SU-DHL-6 (cell line): ENCODE data around the gene ANHX.

ENCODE experiments used
- H2AFZ ChIP-seq: fragments of 200-600 bp; sonication (generic); 2 replicates; pipeline ENCODE4 v1.6.1; 2014; ENCODE audit warnings: low read depth, mild to moderate bottlenecking, moderate library complexity, mixed read lengths, antibody characterized with exemption, low read length; ENCODE audit not compliant: severe bottlenecking
- H3F3A ChIP-seq: fragments of 200-600 bp; shearing (Covaris generic); 2 replicates; pipeline ENCODE4 v1.6.0; 2016; ENCODE audit warnings: antibody characterized with exemption, mild to moderate bottlenecking; ENCODE audit not compliant: insufficient read depth
- H3K27ac ChIP-seq: fragments of 200-600 bp; sonication (generic); 2 replicates; pipeline ENCODE4 v1.5.1; 2016; ENCODE audit warnings: low read depth, mild to moderate bottlenecking, low read length, moderate library complexity, mixed read lengths
- H3K27me3 ChIP-seq: fragments of 200-600 bp; sonication (generic), shearing (Covaris generic); 2 replicates; pipeline ENCODE4 v1.6.0; 2014; ENCODE audit warnings: mild to moderate bottlenecking, low read length
- H3K36me3 ChIP-seq: fragments of 200-600 bp; sonication (generic); 2 replicates; pipeline ENCODE4 v1.6.1; 2014; ENCODE audit warnings: mild to moderate bottlenecking, low read length, mixed read lengths
- H3K4me2 ChIP-seq: fragments of 300-600, 200-600 bp; shearing (Covaris generic), sonication (generic); 2 replicates; pipeline ENCODE4 v1.6.0; 2014; ENCODE audit warnings: low read length, low read depth, mild to moderate bottlenecking; ENCODE audit not compliant: poor library complexity, severe bottlenecking
- H3K4me3 ChIP-seq: fragments of 200-600 bp; sonication (generic); 2 replicates; pipeline ENCODE4 v1.5.1; 2014; ENCODE audit warnings: antibody characterized with exemption, low read length, mild to moderate bottlenecking, mixed read lengths; ENCODE audit not compliant: insufficient read depth, poor library complexity, severe bottlenecking
- H3K79me2 ChIP-seq: fragments of 200-600 bp; sonication (generic); 2 replicates; pipeline ENCODE4 v1.6.1; 2014; ENCODE audit warnings: mild to moderate bottlenecking, low read length, moderate library complexity; ENCODE audit not compliant: insufficient read depth
- H3K9ac ChIP-seq: fragments of 200-600 bp; sonication (generic); 2 replicates; pipeline ENCODE4 v1.7.0; 2014; ENCODE audit warnings: mild to moderate bottlenecking, low read length
- H3K9me2 ChIP-seq: fragments of 200-600 bp; sonication (generic); replicated peaks from 2 replicates; pipeline ENCODE4 v1.6.1; 2014; ENCODE audit warnings: low read length; ENCODE audit not compliant: insufficient read depth
- H3K9me3 ChIP-seq: fragments of 200-600 bp; sonication (generic); 2 replicates; pipeline ENCODE4 v1.6.1; 2014; ENCODE audit warnings: low read length, mixed read lengths; ENCODE audit not compliant: insufficient read depth
- H4K20me1 ChIP-seq: fragments of 200-600 bp; sonication (generic); 2 replicates; pipeline ENCODE4 v1.6.1; 2014; ENCODE audit warnings: low read depth, mild to moderate bottlenecking, antibody characterized with exemption, low read length, moderate library complexity, mixed read lengths
- EZH2phosphoT487 ChIP-seq: fragments of 200-600 bp; sonication (generic), shearing (Covaris generic); conservative IDR thresholded peaks from 2 replicates; pipeline ENCODE4 v1.6.1; 2018; ENCODE audit warnings: mild to moderate bottlenecking, antibody characterized with exemption, low read length, moderate library complexity, mixed read lengths
- TF ChIP-seq, protein P1 (sequence below): fragments of 200-600 bp; sonication (generic); IDR thresholded peaks from one replicate; pipeline ENCODE4 v1.5.1; 2017; ENCODE audit warnings: antibody characterized with exemption, mild to moderate bottlenecking, low read length, moderate library complexity; ENCODE audit not compliant: insufficient read depth, poor library complexity, severe bottlenecking

Gene ANHX

DNA sequence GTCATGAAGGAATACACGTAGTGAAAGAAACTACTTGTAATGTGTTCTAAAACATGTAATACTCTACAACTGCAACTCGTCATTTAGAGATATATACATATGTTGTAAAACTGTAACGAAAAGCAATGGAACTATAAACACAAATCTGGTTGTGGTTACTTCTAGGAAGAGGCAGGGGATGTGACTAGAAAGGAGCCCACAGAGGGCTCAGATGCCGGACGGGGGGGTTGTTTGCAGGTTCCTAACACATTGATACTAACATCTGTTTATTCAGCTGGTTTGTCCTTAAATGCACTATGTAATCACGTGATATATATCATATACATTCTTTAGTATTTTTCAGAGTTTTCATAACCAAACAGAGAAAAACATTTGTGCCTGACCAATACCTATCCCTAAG is 16.1 kb upstream of the ANHX start:
- Histone ChIP-seq H3K27ac (no peak overlapping the region), H2AFZ (no peak overlapping the region), H3K4me2 (no peak overlapping the region), H3K9me2 (no peaks in the 10 kb centered on the region), H4K20me1 (no peaks in the 10 kb centered on the region), H3K4me3 (no peak overlapping the region), H3K79me2 (no peaks in the 10 kb centered on the region), H3K9me3 (peaks cover 4% of the 10 kb centered on the region; the same call in 1 of the 2 replicates), H3K36me3 (no peaks in the 10 kb centered on the region), H3K9ac (no peak overlapping the region), H3K27me3 (no peaks in the 10 kb centered on the region), H3F3A (no peaks in the 10 kb centered on the region)
- TF ChIP-seq, protein P1, sequence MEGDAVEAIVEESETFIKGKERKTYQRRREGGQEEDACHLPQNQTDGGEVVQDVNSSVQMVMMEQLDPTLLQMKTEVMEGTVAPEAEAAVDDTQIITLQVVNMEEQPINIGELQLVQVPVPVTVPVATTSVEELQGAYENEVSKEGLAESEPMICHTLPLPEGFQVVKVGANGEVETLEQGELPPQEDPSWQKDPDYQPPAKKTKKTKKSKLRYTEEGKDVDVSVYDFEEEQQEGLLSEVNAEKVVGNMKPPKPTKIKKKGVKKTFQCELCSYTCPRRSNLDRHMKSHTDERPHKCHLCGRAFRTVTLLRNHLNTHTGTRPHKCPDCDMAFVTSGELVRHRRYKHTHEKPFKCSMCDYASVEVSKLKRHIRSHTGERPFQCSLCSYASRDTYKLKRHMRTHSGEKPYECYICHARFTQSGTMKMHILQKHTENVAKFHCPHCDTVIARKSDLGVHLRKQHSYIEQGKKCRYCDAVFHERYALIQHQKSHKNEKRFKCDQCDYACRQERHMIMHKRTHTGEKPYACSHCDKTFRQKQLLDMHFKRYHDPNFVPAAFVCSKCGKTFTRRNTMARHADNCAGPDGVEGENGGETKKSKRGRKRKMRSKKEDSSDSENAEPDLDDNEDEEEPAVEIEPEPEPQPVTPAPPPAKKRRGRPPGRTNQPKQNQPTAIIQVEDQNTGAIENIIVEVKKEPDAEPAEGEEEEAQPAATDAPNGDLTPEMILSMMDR: no peak
- TF ChIP-seq EZH2phosphoT487: no peak

DNA sequence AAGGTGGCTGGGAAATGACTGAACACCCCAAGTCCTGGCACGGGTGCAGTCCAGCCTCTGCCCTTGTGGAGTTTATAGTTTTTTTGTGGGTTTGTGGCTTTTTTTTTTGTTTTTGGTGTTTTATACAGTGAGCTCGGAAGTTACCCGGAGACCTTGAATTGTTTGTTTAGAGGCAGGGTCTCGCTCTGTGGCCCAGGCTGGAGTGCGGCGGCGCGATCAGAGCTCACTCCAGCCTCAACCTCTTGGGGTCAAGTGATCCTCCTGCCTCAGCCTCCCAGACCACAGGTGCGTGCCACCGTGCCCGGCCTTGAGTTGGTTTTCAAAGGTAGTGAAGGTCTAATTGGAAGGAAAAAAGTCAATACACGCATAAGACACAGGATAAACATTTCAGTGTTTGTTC is 879 bp upstream of the ANHX start:
- Histone ChIP-seq H3K4me3 (no peak overlapping the region), H3K9me2 (no peaks in the 10 kb centered on the region), H3K9ac (no peak overlapping the region), H2AFZ (no peak overlapping the region), H3K36me3 (no peaks in the 10 kb centered on the region), H3K4me2 (no peak overlapping the region), H3K9me3 (peaks cover 31% of the 10 kb centered on the region; the same call in 1 of the 2 replicates), H3K79me2 (no peaks in the 10 kb centered on the region), H3K27me3 (no peaks in the 10 kb centered on the region), H3F3A (no peaks in the 10 kb centered on the region), H4K20me1 (no peaks in the 10 kb centered on the region), H3K27ac (no peak overlapping the region)
- TF ChIP-seq EZH2phosphoT487: no peak
- TF ChIP-seq, protein P1: no peak

- Histone ChIP-seq H4K20me1 (no peaks in the 10 kb centered on the region), H3K4me3 (no peak overlapping the region), H3K79me2 (no peaks in the 10 kb centered on the region), H3K9me2 (no peaks in the 10 kb centered on the region), H3K36me3 (no peaks in the 10 kb centered on the region), H2AFZ (no peak overlapping the region), H3K27me3 (no peaks in the 10 kb centered on the region), H3F3A (no peaks in the 10 kb centered on the region), H3K27ac (no peak overlapping the region), H3K4me2 (no peak overlapping the region), H3K9ac (no peak overlapping the region), H3K9me3 (peaks cover 31% of the 10 kb centered on the region; the same call in 1 of the 2 replicates)
- TF ChIP-seq, protein P1: no peak
- no peak for TF ChIP-seq EZH2phosphoT487
Measured at GRCh38 chr12:133236144-133236543, 467 bp upstream of the ANHX start.
